Hepatocyte (in vitro differentiated cells): ENCODE measurements around the gene MARCHF5.

Experiments used
- CTCF ChIP-seq: fragments of 200-600 bp; sonication (generic); IDR thresholded peaks from 2 replicates; pipeline ENCODE4 v1.5.1; 2016; ENCODE audit warnings: antibody characterized with exemption, mild to moderate bottlenecking; ENCODE audit not compliant: poor library complexity
- EZH2 ChIP-seq: fragments of 200-600 bp; sonication (generic); IDR thresholded peaks from 2 replicates; pipeline ENCODE4 v1.6.1; 2016; ENCODE audit warnings: antibody characterized with exemption, mild to moderate bottlenecking, borderline replicate concordance

- TF ChIP-seq CTCF (no peak), EZH2 (no peak)
Observed at GRCh38 chr10:92366412-92367021, 75.5 kb downstream of the MARCHF5 start.
